HG02885 (cell line): ENCODE data around the gene RPS6KA2.

ENCODE experiments used
- ATAC-seq: cut with Tn5 transposase; IDR thresholded peaks from one replicate; pipeline ENCODE4 v1.9.1; 2021; ENCODE audit warnings: mild to moderate bottlenecking; ENCODE audit not compliant: unreplicated experiment, poor library complexity

RPS6KA2 gene

DNA sequence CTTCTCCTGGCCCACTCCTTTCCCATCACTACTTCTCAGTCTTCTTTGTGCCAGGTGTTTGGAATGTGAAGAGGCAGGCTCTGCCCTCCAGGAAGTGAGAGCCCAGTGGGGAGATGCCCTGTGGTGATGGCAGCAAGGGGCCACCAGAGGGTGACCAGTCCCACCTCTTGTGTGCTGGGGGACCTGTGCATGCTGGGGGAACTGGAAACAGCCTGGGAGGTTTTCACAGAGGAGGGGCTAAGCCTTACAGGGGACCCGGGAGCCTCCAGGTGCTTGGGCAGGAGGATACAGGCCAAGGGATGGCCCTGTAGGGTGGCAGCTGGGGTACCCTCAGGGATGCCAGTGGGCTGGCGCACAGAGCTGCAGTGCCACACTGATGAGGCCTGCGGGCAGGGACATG, 112.9 kb downstream of the RPS6KA2 start:
- no peak for ATAC-seq

GRCh38 chr6:166512567-166512966, 114.5 kb downstream of the RPS6KA2 start:
- peak; percentile 99 for ATAC-seq

- no peak for ATAC-seq
Observed at GRCh38 chr6:166511316-166511715, 115.7 kb downstream of the RPS6KA2 start.

- no peak for ATAC-seq
Observed at GRCh38 chr6:166509193-166509592, 117.9 kb downstream of the RPS6KA2 start.

DNA sequence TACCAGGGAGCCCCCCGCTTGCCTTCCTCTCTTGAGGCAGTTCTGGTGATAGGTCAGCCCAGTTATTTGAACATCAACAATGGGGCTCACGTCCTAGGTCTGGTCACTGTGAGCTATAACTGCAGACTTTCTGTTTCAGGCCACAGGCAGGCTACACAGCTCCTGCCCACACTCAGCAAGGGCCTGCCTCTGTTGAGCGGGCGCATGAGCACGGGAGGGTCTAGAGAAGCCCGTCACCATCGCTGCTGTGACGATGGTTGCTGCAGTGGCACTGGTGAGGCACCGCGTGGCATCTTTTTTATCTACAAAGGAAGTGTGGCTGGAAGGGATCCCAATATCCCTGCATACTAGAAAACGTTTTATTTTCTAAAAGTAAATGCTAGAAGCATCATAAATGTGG, 118.3 kb downstream of the RPS6KA2 start:
- no peak for ATAC-seq

DNA sequence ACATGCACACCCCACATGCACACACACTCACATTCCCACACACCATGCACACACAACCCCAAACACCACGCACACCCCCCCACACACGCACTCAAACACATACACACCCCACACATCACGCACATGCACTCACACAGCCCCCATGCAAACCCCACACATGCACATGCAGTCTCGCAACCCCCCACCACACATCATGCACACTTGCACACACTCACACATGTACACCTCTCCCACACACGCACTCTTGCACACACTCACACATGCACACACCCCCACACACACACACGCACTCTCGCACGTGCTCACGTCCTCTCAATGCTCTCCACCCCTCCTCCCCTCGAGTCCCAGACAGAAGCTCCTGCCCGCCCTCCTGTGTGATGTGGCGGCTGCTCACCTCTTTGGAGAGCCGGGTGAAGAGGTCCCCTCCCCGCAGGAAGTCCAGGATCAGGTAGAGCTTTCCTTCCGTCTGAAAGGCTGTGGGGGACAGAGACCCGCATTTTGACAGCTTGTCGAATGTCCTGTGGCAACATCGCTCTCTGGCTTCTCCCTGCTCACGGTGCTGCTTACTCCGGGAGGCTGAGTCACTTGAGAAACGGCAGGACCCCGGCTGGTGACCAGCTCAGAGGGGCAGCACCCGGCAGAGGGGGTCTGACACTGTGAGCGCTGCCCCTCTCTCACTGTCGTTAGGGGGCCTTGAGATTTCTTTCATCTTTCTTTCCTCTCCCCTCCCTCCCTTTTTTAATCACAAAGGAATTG, 119.1 kb downstream of the RPS6KA2 start:
- ATAC-seq = no peak

DNA sequence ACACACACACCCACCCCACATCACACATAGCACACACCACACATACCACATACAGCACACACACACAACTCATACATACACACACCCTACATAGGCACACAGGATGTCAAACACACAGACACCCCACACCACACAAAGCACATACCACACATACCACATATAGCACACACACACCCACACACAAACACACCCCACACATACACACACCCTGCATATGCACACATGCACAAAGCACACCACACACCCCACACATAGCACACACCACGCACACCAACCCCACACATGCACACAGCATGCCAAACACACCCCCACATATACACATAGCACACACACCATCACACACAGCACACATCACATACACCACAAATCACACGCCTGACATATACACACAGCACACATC, 119.7 kb downstream of the RPS6KA2 start:
- ATAC-seq = no peak

- ATAC-seq = no peak
Observed at GRCh38 chr6:166505133-166505905, 121.7 kb downstream of the RPS6KA2 start.

DNA sequence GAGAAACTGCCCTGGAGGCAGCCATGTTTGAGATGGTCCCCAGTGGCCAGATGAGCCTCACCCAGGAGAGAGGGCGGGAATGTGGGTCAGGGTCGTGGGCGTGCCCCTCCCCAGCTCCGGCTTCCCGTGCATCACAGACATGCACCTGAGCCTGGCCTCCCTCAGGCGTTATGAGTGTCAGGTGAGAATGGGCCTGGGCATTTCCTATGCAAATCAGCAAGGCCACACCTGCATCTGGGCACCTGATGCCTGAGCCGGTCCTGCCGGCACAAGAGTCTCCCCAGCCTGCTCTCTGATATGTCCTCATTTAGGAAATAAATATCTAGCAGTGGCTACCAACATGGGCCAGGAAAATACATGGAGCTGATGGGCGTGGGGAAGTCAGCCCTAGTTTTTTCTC, 123.0 kb downstream of the RPS6KA2 start:
- ATAC-seq = no peak

DNA sequence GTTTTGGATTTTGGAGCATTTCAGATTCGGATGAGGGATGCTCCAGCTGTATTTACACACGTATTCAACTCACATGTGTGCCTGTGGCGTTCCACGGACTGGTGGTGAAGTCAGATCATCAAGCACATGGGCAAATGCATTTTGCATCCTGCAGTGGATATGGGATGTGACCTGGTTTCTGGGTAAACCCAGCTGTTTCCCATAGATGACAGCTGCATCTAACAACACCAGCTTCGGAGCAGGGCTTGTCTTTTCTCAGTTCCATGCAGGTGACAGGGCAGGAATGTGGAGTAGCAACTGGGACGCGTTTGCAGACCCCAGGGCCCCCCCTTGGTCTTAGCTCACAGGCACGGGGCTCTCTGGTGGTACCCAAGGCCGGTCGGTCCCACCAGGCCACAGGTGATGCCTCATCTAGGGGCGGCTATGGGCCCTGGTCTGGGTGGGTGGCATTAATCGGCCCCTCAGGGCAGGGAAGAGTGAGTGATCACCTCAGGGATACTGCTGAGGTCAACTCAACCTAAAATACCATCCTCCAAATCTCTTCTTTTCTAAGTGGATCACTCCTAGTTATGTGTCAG, 123.8 kb downstream of the RPS6KA2 start:
- no peak for ATAC-seq

DNA sequence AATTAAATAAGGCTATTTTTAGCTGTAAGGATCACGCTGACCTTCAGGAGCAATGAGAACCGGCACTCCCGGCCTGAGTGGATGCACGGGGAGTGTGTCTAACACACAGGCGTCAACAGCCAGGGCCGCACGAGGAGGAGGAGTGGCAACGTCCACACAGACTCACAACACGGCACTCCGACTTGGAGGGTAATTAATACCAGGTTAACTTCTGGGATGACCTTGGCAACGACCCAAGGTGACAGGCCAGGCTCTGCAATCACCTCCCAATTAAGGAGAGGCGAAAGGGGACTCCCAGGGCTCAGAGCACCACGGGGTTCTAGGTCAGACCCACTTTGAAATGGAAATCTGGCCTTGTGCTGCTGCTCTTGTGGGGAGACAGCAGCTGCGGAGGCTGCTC, 124.6 kb downstream of the RPS6KA2 start:
- ATAC-seq = no peak

- ATAC-seq = no peak
Observed at GRCh38 chr6:166501246-166501645, 125.8 kb downstream of the RPS6KA2 start.

DNA sequence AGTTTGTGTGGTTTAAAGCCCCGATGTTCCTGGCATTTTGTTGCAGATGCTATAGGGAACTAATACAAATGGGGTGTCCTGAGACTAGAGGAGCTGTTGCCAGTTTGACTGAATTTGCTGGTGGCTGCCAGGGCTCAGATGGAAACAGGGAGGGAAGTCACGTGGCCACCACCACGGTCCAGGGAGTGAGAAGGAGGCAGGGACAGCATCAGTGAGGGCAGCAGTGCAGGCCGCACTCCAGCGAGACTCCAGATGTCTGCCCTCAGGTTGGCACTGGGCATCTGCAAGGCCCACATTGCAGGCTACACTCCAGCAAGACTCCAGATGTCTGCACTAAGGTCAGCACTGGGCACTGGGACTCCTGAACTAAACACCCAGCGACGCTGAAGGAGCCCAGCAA, 126.8 kb downstream of the RPS6KA2 start:
- ATAC-seq = no peak

DNA sequence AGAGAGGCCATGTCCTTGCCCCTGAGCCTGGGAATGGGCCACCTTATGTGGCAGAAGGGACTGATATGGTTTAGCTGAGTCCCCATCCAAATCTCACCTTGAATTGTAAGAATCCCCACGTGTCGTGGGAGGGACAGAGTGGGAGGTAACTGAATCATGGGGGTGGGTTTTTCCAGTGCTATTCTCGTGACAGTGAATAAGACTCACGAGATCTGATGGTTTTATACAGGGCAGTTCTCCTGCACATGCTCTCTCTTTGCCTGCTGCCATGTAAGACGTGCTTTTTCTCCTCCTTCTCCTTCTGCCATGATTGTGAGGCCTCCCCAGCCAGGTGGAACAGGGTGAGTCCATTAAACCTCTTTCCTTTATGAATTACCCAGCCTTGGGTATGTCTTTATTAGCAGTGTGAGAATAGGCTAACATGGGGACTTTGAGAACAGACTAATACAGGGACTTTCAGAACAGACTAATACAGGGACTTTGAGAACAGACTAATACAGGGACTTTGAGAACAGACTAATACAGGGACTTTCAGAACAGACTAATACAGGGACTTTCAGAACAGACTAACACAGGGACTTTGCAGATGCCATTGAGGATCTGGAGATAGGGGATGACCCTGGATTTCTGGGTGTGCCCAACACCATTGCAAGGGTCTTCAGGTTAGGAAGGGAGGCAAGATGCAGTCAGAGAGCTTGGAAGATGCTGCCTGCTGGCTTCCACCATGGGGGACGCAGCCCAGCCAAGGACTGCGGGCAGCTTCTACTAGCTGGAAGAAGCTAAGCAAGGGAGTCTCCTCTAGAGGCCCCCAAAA, 127.5 kb downstream of the RPS6KA2 start:
- peak; percentile 69 for ATAC-seq

DNA sequence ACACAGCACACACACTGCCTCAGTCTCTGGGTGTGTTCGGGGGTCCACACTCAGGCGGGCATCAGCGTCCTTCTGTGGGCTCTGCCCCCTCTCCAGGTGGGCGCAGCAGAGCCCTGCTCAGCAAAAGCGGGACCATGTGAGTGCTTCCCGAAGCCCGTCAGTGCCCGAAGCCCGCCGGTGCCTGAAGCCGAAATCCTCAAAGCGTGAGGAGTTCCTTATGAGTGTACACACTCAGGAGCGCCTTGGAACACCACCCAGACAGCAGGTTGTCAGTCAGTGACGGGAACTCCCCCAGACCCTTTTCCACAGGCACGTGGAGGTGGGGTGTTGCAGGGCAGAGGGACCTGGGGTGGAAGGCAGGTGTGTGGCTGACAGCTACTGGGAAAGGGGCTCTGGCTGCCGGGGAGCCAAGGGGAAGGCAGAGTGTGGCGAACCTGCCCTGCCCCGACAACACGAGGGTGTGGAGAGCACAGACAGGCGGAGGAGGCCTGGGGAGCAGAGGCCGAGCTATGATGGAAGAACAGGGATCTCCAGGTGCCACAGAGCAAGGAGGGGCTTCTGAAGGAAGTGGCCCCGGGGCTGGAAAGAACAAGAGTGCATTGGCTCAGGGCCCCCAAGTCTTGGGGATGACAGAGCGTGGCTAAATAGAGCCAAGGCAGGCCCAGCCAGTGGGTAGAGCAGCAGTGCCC, 128.2 kb downstream of the RPS6KA2 start:
- ATAC-seq = no peak

- ATAC-seq = no peak
Observed at GRCh38 chr6:166498228-166498627, 128.8 kb downstream of the RPS6KA2 start.

GRCh38 chr6:166497087-166497899, 129.8 kb downstream of the RPS6KA2 start:
- no peak for ATAC-seq

DNA sequence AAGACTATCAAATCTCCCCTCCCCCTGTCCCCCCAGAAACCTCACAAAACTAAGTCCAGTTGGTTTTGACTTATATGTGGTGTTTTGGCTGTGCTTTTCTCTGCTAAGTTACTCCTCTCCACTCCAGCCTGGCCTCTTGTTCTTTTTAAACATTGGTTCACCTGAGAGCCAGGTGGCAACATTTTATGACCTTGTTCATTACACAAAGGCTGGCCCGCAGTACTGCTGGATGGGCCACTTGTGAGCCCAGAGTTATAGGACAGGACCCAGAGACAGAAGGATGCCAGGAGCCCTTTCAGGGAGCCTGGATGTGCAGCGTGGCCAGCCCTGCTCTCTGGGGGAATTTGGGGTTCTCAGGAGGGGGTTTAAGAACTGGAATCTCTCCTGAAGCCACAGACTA, 130.6 kb downstream of the RPS6KA2 start:
- ATAC-seq = no peak
